HG02852 (cell line): ENCODE data around the gene SYNJ1.
"Not testable (repeated sequence)": the region's sequence is repeated elsewhere in the genome, so short reads cannot be mapped to it uniquely, and the experiment has no call there.

Experiments
- ATAC-seq: cut with Tn5 transposase; IDR thresholded peaks from one replicate; pipeline ENCODE4 v1.9.1; 2021; ENCODE audit warnings: mild to moderate bottlenecking, moderate library complexity; ENCODE audit not compliant: unreplicated experiment

SYNJ1 gene

GRCh38 chr21:32727687-32728455 lies at the start of gene SYNJ1:
Gene SYNJ1 (minus strand): TSS chr21:32728013. CDS start chr21:32726895, 1,118 bp downstream.
- ATAC-seq: peak; percentile 92

DNA sequence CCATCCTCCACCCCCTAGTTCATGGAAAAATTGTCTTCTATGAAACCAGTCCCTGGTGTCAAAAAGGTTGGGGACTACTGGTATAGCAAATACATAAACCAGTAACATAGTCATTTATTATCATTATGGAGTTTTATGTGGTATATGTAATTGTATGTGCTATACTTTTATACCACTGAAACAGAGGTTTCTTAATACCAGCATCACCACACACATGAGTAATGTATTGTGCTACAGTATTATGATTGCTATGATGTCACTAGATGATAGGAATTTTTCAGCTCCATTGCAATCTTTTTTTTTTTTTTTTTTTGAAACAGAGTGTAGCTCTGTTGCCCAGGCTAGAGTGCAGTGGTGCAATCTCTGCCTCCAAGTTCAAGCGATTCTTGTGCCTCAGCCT lies 49.5 kb upstream of the SYNJ1 start:
- no peak for ATAC-seq

DNA sequence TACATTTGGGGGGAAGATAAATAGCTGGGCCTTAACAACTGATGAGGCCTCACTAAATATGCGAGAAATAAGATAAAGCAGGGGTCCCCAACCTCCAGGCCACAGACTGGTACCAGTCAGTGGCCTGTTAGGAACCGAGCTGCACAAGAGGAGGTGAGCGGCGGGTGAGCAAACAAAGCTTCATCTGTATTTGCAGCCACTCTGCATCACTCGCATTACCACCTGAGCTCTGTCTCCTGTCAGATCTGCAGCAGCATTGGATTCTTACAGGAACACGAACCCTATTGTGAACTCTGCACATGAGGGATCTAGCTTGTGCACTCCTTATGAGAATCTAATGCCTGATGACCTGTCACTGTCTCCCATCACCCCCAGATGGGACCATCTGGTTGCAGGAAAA lies 48.9 kb upstream of the SYNJ1 start:
- ATAC-seq: no peak

DNA sequence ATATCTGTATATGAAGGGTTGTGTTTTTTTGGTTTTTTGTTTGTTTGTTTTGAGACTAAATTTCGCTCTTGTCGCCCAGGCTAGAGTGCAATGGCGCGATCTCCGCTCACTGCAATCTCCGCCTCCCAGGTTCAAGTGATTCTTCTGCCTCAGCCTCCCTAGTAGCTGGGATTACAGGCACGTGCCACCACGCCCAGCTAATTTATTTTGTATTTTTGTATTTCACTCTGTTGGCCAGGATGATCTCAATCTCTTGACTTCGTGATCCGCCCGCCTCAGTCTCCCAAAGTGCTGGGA lies 45.2 kb upstream of the SYNJ1 start:
- not testable (repeated sequence) for ATAC-seq

DNA sequence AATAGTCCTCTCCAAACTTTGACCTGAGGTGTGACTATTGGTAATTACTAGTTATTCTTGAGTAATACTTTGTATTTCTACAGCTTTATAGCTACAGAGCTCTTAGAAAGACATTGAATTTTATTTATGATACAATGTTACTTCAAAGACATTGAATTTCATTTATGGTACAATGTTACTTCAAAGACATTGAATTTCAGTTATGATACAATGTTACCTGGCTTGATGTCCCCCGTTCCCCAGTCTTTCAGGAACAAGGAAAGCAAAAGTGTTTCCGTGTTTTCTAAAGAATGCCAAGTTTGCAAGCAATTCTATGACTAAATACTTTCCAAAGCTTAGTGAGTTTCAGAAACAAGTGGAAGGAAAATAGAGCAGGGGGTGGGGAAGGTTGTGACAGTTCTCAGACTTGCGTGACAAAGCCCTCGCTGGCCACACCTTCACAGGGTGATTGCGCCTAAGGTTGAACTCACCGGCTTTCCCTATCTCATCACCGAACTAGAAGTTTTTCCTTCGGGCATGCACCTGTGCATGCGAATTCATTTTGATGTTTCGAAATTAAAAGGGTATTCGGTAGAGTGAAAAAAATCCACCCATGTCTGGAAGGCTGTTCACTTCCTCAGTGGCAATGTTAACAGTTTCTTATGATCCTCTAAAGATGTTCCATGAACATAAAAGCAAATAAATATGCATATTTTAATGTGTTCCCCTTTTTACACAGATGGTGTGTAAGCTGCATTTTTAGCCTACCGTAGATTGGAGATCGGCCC lies 44.7 kb upstream of the SYNJ1 start:
- no peak for ATAC-seq

DNA sequence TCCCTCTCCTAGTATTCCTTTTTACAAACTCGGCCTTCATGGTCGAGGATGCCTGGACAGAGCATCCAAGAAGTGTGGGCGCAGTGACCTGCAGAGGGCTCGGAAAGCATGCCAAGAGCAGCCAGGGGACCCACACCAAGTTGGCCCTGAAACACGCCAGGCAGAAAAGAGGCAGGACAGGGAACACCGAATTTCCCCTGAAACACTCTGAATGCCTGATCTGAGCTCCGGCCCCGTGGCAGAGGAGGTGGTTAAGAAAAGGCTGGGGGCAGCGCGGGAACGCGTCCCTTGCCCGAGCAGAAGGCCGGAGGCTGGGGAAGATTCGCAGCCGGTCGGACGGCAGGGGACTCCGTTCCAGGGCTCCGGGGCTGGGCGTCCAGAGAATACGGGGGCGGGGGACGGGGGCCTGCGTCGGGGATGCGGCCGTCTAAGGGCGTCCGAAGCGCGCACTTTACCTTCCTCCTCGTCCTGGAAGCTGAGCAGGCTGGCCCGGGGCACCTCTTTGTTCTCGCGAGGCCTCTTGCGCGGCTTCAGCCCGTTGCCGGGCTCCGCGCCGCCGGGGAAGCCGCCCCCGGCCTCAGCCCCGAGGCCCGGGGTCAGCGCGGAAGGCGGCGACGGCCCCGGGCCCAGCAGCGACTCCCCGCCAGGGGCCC lies 43.2 kb upstream of the SYNJ1 start:
- ATAC-seq: peak; percentile 46

DNA sequence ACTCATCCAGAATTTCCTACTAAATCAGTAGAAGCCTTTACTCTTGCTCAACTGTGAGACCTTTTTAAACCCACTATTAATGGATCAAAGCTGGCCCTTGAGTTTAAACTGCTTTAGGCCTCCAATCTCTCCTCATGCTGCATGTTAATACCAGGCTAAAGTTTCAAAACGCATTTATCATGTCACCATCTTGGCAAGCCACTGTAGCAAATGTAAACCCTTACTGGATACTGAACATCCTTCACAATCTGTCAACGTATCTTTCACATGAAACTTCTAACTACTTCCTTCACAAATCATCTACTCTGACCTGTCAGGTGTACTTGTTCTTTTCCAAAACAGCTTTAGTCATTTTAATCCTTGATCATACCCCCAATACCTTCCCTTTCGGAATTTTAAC lies 40.7 kb upstream of the SYNJ1 start:
- ATAC-seq: no peak

DNA sequence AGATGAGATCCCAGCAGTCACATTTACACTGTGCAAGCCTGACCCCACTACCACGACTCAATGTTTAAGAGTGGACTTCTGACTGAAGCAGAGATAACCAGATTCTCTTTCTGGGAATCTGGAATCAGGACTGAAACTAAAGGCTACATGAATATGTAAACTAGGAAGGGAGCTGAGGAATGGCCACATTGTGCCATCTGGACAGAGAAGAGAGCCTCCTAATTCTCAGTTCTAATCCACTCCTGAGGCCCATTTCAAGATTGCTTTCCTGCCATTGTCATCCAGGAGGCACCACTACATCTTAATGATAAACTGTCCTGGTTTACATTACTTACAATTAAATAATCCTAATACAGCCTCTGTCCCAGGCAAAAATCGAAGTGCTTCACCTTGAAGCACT lies 37.2 kb upstream of the SYNJ1 start:
- no peak for ATAC-seq

- ATAC-seq: no peak
Observed at GRCh38 chr21:32764186-32764585, 36.4 kb upstream of the SYNJ1 start.

GRCh38 chr21:32757804-32758203 lies 30.0 kb upstream of the SYNJ1 start:
- no peak for ATAC-seq

DNA sequence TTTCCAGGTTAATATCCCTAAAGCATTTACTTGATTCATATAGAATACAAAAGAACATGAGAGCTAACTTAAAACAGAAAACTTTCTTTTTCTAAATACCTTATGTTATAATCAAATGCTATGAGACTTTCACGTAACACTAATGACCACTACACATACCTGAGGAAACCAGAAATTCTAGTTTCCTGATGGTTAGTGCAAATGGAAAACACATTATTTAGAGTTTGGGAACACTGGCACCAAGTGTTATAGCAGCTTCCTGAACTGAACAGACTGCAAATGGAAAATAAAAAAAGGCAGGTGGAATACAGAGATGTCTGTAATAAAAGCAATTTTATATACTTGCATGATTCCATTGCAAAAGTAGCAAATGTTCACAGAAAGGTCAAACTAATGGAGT lies 28.3 kb upstream of the SYNJ1 start:
- no peak for ATAC-seq

GRCh38 chr21:32753818-32754585 lies 26.2 kb upstream of the SYNJ1 start:
- no peak for ATAC-seq

- ATAC-seq: no peak
Observed at GRCh38 chr21:32750405-32750804, 22.6 kb upstream of the SYNJ1 start.

DNA sequence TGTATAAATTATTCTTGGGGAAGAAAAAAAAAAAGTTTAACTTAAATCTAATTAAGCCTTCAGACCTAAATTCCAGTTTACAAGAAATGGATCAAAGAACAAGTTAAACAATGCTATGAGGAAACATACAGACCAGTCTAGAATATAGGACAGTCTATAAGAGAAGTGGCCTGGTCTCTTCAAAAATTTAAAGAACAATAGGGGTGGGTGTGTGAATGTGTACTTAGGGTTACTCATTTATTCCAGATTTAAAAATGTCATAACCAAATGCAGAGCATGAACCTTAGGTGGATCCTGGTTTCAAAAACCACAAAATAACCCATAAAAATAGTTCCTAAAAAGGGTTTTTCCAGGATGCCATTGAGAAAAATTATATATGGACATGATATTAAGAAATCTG lies 21.8 kb upstream of the SYNJ1 start:
- no peak for ATAC-seq

- no peak for ATAC-seq
Observed at GRCh38 chr21:32748529-32748928, 20.7 kb upstream of the SYNJ1 start.

DNA sequence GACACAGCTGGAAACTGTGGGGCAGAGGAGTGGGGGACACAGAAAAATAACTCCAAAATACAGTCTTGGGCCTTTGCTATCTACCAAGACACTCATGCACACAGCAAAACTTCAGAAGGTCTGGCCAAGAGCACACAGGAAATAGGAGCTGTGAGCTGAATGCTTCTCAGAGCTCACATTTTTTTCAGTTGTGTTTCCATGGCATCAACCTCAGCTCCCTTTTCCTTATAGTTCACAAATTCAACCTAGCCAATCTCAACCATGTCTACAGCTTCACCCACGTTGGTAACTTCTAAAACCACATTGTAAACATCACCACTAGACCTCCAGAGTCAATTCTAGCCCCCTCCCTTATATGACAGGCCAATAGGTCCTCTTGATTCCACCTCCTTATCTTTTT lies 19.6 kb upstream of the SYNJ1 start:
- ATAC-seq: no peak

DNA sequence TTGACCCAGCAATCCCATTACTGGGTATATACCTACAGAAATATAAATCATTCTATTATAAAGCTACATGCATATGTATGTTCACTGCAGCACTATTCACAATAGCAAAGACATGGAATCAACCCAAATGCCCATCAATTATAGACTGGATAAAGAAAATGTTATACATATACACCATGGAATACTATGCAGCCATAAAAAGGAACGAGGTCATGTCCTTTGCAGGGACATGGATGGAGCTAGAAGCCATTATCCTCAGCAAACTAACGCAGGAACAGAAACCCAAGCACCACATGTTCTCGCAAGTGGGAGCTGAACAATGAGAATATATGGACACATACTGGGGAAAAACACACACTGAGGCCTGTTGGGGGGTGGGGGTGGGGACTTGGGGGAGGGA lies 18.9 kb upstream of the SYNJ1 start:
- not testable (repeated sequence) for ATAC-seq

DNA sequence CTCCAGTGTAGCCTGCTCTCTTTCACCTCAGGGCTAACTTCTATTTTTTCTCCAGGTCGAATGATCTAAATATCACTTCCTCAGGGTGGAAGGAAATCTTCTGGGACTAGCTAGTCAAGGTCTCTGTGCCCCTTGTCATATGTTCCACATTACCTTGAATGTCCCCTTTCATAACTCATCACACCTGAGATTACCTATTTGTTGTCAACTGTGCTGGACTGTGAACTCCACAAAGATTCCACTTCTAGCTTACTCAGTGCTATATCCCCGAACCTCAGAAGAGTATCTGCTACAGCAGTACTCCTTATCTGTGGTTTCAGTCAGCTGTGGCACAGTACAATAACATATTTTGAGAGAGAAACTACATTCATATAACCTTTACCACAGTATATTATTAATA lies 14.6 kb upstream of the SYNJ1 start:
- ATAC-seq: no peak

GRCh38 chr21:32741336-32741735 lies 13.5 kb upstream of the SYNJ1 start:
- ATAC-seq: no peak

DNA sequence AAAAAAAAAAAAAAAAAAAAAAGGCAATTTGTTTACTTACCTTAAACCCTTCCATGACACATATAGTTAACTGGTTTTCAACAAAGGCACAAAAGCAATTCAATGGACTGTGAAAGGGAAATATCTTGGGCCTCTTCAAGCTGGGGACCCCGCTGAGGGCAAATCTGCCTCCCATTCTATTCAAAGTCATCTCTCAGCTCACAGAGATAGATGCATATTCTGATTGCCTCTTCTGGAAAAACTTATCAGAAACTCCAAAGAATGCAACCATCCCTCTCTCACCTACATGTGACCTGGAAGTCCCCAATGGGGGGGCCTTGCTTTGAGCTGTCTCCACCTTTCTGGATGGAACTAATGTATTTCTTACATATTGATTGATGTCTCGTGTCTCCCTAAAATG lies 12.1 kb upstream of the SYNJ1 start:
- no peak for ATAC-seq

GRCh38 chr21:32736083-32736482 lies 8.3 kb upstream of the SYNJ1 start:
- not testable (repeated sequence) for ATAC-seq
